Gastrocnemius medialis (tissue), 4 donors: ENCODE data around the gene RPS6KB2.
"Not testable (repeated sequence)": the region's sequence is repeated elsewhere in the genome, so short reads cannot be mapped to it uniquely, and the experiment has no call there.

Experiments used
- CTCF ChIP-seq, 5 experiments: fragments of 450-650 bp in 3 of 5; fragments of 200-600 bp in 2 of 5; sonication (generic) in 2 of 5; IDR thresholded peaks in 4 of 5; conservative IDR thresholded peaks in 1 of 5; 1 replicate in 4 of 5; 2 replicates in 1 of 5; pipeline ENCODE4 v1.5.1; 2016 to 2019; ENCODE audit warnings: antibody characterized with exemption in 5 of 5, mild to moderate bottlenecking in 3 of 5, moderate library complexity in 3 of 5
- POLR2A ChIP-seq, 2 donors: fragments of 450-650 bp; IDR thresholded peaks; one replicate each; pipeline ENCODE4 v1.6.1; 2017; ENCODE audit warnings: antibody characterized with exemption in 2 of 2, mild to moderate bottlenecking in 2 of 2, moderate library complexity in 2 of 2

GRCh38 chr11:67476692-67477091 lies 48.4 kb downstream of the RPS6KB2 start:
- TF ChIP-seq POLR2A (IDR thresholded peaks at IDR 0.05); CTCF (IDR thresholded peaks at IDR 0.05 in 4 of 5, conservative IDR thresholded peaks at IDR 0.05 in 1 of 5): not testable (repeated sequence)
